Spinal cord (tissue), 10 donors: ENCODE data around the gene ATP9B. TPM values are rescaled to one million over a fixed set of nuclear protein-coding genes. Genes with fewer than 3 reads are reported as not detected.
A peak's percentile ranks its signal among the peaks of the same experiment; 100 is the strongest.

Experiments
- DNase-seq, 6 donors: peaks; one replicate each; pipeline versions ENCODE4 v3.0.0 to v3.0.0-alpha.2; 2013 to 2015; ENCODE audit warnings: low spot score in 6 of 6, low read depth in 4 of 6
- H3K27ac ChIP-seq: one replicate; pipeline ENCODE4 v1.5.1; 2013; ENCODE audit warnings: low read depth, low read length, control low read depth
- H3K27me3 ChIP-seq: one replicate; pipeline ENCODE4 v1.6.1; 2013; ENCODE audit warnings: low read length; ENCODE audit not compliant: control insufficient read depth, insufficient read depth
- H3K36me3 ChIP-seq: one replicate; pipeline ENCODE4 v1.6.1; 2013; ENCODE audit warnings: low read length; ENCODE audit not compliant: control insufficient read depth, insufficient read depth
- H3K4me1 ChIP-seq: one replicate; pipeline ENCODE4 v1.6.1; 2013; ENCODE audit warnings: low read length; ENCODE audit not compliant: control insufficient read depth, insufficient read depth
- H3K4me3 ChIP-seq: one replicate; pipeline ENCODE4 v1.5.1; 2013; ENCODE audit warnings: low read depth, low read length, control low read depth
- H3K9me3 ChIP-seq: one replicate; pipeline ENCODE4 v1.6.1; 2013; ENCODE audit warnings: low read length; ENCODE audit not compliant: control insufficient read depth, insufficient read depth
- WGBS: methylation state at CpG from one replicate; pipeline ENCODE4 v1.1.5; 2013; ENCODE audit warnings: missing lambda C conversion rate; ENCODE audit not compliant: insufficient coverage; 5-methylcytosine and 5-hydroxymethylcytosine counted together
- polyA plus RNA-seq, 2 donors: library from polyadenylated mRNA; unstranded; fragments of 120-200 nt; gene quantifications; one replicate each; pipeline ENCODE4 v1.2.1, GENCODE V29; 2013; ENCODE audit not compliant: insufficient read length in 2 of 2
- total RNA-seq, 2 donors: library from RNA; depleted of rRNA in 1 of 2; stranded (reverse); fragments of 120-200 nt in 1 of 2; fragments of >200 nt in 1 of 2; gene quantifications; one replicate each; pipeline versions ENCODE4 v1.2.3 to v1.2.4, GENCODE V29; 2013 to 2014
- donor health status: healthy.

ATP9B gene
- total and polyA plus RNA-seq, 4 donors, result 19.5 to 72.7 (median 35.6) TPM

- no peaks in the 10 kb centered on the region for H3K9me3 ChIP-seq
- H3K4me1 ChIP-seq, result no peaks in the 10 kb centered on the region
- H3K36me3 ChIP-seq, result peaks cover 12% of the 10 kb centered on the region
- no peaks in the 10 kb centered on the region for H3K27me3 ChIP-seq
- 98% methylated on average over 8 of the region's 8 CpGs for WGBS
- no peak for DNase-seq
- no peak overlapping the region for H3K4me3 ChIP-seq
- no peak overlapping the region for H3K27ac ChIP-seq
Observed at GRCh38 chr18:79203017-79203605, 133.9 kb downstream of the ATP9B start.

GRCh38 chr18:79204889-79205807 lies 136.0 kb downstream of the ATP9B start:
- Histone ChIP-seq H3K4me1 (peaks cover 4% of the 10 kb centered on the region), H3K27me3 (no peaks in the 10 kb centered on the region), H3K9me3 (no peaks in the 10 kb centered on the region), H3K36me3 (peaks cover 13% of the 10 kb centered on the region), H3K27ac (no peak overlapping the region), H3K4me3 (no peak overlapping the region)
- 87% methylated on average over 4 of the region's 13 CpGs for WGBS
- DNase-seq, result no peak

- Histone ChIP-seq H3K9me3 (no peaks in the 10 kb centered on the region), H3K27ac (no peak overlapping the region), H3K27me3 (no peaks in the 10 kb centered on the region), H3K4me1 (peaks cover 4% of the 10 kb centered on the region), H3K36me3 (peaks cover 17% of the 10 kb centered on the region), H3K4me3 (no peak overlapping the region)
- DNase-seq, result no peak
- WGBS, result no CpG with 5 or more reads among the region's 4 CpGs
Observed at GRCh38 chr18:79206444-79206843, 137.2 kb downstream of the ATP9B start.

- Histone ChIP-seq H3K27me3 (no peaks in the 10 kb centered on the region), H3K36me3 (peaks cover 17% of the 10 kb centered on the region), H3K4me3 (no peak overlapping the region), H3K4me1 (peaks cover 4% of the 10 kb centered on the region), H3K9me3 (no peaks in the 10 kb centered on the region), H3K27ac (no peak overlapping the region)
- peak in 2 of 6 donors; percentile 26 to 28 for DNase-seq
- 66% methylated on average over 3 of the region's 5 CpGs for WGBS
Observed at GRCh38 chr18:79208906-79209305, 139.7 kb downstream of the ATP9B start.

- no peaks in the 10 kb centered on the region for H3K27me3 ChIP-seq
- H3K4me1 ChIP-seq, result peaks cover 4% of the 10 kb centered on the region
- H3K27ac ChIP-seq, result no peak overlapping the region
- H3K9me3 ChIP-seq, result no peaks in the 10 kb centered on the region
- 96% methylated on average over 12 of the region's 16 CpGs for WGBS
- peaks cover 17% of the 10 kb centered on the region for H3K36me3 ChIP-seq
- no peak for DNase-seq
- H3K4me3 ChIP-seq, result no peak overlapping the region
Observed at GRCh38 chr18:79210002-79210910, 141.1 kb downstream of the ATP9B start.

GRCh38 chr18:79211844-79212243 lies 142.7 kb downstream of the ATP9B start:
- no peaks in the 10 kb centered on the region for H3K27me3 ChIP-seq
- WGBS, result 90% methylated on average over 2 of the region's 5 CpGs
- no peak overlapping the region for H3K27ac ChIP-seq
- H3K4me1 ChIP-seq, result peaks cover 4% of the 10 kb centered on the region
- H3K36me3 ChIP-seq, result peaks cover 17% of the 10 kb centered on the region
- no peak for DNase-seq
- H3K4me3 ChIP-seq, result no peak overlapping the region
- H3K9me3 ChIP-seq, result no peaks in the 10 kb centered on the region

GRCh38 chr18:79214056-79214455 lies 144.9 kb downstream of the ATP9B start:
- H3K36me3 ChIP-seq, result peaks cover 5% of the 10 kb centered on the region
- no CpG with 5 or more reads among the region's 3 CpGs for WGBS
- H3K4me1 ChIP-seq, result peaks cover 7% of the 10 kb centered on the region
- H3K9me3 ChIP-seq, result no peaks in the 10 kb centered on the region
- DNase-seq, result no peak
- H3K27me3 ChIP-seq, result no peaks in the 10 kb centered on the region
- H3K4me3 ChIP-seq, result no peak overlapping the region
- H3K27ac ChIP-seq, result no peak overlapping the region

GRCh38 chr18:79216176-79216575 lies 147.0 kb downstream of the ATP9B start:
- no peak overlapping the region for H3K4me3 ChIP-seq
- DNase-seq, result no peak
- H3K27me3 ChIP-seq, result no peaks in the 10 kb centered on the region
- no peak overlapping the region for H3K27ac ChIP-seq
- H3K36me3 ChIP-seq, result peaks cover 6% of the 10 kb centered on the region
- H3K4me1 ChIP-seq, result peaks cover 7% of the 10 kb centered on the region
- no peaks in the 10 kb centered on the region for H3K9me3 ChIP-seq
- WGBS, result 100% methylated on average over 4 of the region's 6 CpGs

- no peaks in the 10 kb centered on the region for H3K9me3 ChIP-seq
- H3K36me3 ChIP-seq, result peaks cover 6% of the 10 kb centered on the region
- WGBS, result 91% methylated on average over 19 of the region's 19 CpGs
- H3K27ac ChIP-seq, result no peak overlapping the region
- DNase-seq, result peak in 1 of 6 donors; percentile 53
- no peak overlapping the region for H3K4me3 ChIP-seq
- peaks cover 7% of the 10 kb centered on the region for H3K4me1 ChIP-seq
- no peaks in the 10 kb centered on the region for H3K27me3 ChIP-seq
Observed at GRCh38 chr18:79217979-79218604, 148.9 kb downstream of the ATP9B start.
